Measurements from ENCODE around the gene GPS1.

DNA sequence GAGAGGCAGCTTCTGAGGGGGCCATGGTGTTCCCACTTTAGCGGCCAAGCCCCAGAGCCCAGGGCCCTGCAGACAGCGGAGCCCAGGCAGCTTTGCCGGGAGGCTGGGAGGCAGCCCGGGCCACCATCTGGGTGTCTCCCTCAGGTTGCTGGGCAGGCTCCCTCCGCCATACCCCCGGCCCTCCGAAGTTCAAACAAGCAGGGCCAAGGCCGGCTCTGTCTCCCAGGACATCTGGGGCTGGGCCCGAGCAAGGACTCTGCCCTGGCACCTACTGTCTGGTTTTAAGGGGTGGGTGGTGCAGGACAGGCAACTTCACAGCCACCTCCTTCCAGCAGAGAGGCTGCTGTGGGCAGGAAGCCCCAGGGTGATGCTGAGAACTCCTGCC, 11.3 kb downstream of the GPS1 start:
- TF ChIP-seq, protein P1, sequence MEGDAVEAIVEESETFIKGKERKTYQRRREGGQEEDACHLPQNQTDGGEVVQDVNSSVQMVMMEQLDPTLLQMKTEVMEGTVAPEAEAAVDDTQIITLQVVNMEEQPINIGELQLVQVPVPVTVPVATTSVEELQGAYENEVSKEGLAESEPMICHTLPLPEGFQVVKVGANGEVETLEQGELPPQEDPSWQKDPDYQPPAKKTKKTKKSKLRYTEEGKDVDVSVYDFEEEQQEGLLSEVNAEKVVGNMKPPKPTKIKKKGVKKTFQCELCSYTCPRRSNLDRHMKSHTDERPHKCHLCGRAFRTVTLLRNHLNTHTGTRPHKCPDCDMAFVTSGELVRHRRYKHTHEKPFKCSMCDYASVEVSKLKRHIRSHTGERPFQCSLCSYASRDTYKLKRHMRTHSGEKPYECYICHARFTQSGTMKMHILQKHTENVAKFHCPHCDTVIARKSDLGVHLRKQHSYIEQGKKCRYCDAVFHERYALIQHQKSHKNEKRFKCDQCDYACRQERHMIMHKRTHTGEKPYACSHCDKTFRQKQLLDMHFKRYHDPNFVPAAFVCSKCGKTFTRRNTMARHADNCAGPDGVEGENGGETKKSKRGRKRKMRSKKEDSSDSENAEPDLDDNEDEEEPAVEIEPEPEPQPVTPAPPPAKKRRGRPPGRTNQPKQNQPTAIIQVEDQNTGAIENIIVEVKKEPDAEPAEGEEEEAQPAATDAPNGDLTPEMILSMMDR (IDR thresholded peaks at IDR 0.05), result no peak
- TF ChIP-seq POLR2AphosphoS5 (IDR thresholded peaks at IDR 0.05), result no peak
- TF ChIP-seq POLR2A (IDR thresholded peaks at IDR 0.05), result no peak
